Glomerular visceral epithelial cell (primary cell): ENCODE results near the gene SPCS3.
"Not testable (repeated sequence)": the region's sequence is repeated elsewhere in the genome, so short reads cannot be mapped to it uniquely, and the experiment has no call there.

ENCODE experiments used
- DNase-seq: peaks from one replicate; pipeline ENCODE4 v3.0.0-alpha.2; 2016; ENCODE audit errors: extremely low spot score

The SPCS3 gene

DNA sequence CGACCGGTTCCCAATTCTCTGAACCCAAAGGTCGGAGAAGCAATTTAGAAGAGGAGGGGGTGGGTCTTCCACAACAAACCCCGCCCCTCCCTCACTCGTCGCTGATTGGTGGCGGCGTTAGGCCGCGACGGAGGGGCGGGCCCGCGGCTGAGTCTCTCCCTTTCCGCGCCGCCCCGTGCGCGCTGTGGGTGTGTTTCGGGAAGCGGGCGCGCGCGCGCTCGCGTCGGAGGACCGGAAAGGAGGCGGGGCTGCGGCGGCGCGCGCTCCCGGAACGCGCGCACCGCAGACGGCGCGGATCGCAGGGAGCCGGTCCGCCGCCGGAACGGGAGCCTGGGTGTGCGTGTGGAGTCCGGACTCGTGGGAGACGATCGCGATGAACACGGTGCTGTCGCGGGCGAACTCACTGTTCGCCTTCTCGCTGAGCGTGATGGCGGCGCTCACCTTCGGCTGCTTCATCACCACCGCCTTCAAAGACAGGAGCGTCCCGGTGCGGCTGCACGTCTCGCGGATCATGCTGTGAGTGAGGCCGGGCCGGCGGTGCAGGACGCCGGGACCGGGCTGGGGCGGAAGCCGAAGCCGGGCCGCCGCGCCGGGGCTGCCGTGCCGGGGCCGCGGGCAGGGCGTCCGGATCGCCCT, at the start of gene SPCS3:
SPCS3 (plus strand) TSS at position 263 of the 636 bp plus-strand sequence; CDS start at position 374, 111 bp downstream.
- peak; percentile 96 for DNase-seq

DNA sequence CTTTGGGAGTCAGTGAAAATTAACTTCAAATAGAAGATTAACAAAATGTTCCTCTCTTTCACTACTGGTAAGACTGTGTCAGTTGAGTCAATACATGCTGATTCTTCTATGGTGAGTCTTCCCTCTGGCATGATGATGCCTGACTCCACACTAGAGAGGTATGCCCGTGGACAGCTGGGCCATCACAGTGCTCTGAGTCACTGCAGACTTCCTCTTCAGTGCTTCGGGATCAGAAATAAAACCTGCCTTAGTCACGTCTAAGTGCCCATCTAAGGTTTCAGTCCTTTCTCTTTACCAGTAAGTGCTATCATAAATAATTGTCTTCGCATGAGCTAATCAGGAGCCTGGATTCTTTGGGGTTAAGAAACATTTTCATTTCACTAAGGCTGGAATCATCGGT, 49.1 kb upstream of the SPCS3 start:
- peak; percentile 98 for DNase-seq

DNA sequence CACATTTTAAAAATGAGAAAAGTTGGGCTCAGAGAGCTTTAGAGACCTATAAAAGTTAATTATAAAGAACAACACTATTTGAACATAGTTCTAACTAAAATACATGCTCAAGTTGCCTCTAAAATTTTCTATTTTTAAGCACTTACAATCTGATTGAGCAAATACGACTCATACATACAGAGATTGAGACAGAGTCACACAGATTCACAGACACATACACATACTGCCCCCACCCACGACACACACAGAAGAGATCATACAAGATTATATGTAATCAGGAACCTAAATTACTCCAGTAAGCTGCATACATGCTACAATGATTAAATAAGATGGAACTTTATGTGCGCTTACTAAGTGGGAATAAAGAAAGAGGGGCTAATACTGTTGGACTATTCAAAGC, 48.0 kb upstream of the SPCS3 start:
- DNase-seq, result no peak

DNA sequence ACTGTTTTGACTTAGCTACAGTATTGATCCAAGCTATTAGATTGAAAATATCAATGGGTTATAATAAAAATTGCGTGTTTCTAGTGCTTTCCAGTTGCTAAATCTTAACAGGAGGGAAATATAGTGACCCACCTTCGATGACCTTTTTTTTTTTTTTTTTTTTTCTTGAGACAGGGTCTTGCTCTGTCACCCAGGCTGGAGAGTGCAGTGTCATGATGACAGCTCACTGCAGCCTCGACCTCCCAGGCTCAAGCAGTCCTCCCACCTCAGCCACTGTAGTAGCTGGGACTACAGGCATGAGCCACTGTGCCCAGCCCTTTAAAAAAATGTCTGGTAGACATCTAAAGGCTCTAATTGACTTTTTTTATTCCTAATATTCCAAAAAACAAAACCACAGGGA, 47.0 kb upstream of the SPCS3 start:
- no peak for DNase-seq

DNA sequence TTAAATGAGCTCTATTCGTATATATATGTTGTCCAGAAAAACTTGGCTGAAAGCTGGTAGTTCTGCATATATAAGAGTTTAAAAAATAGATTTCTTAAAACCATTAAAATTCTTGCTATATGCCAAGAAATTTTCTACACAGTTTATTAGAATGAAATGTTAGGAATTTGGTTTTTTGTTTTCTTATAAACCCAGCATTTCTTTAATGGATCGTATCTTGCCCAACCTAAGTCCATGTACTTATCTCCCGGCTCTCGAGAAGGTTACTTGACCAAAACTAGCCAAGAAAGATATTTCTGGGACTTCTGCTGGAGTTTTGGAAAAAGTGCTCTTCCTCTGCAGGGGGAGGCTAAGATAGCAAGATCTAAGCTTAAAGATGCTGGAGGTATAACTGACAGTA, 46.0 kb upstream of the SPCS3 start:
- no peak for DNase-seq

DNA sequence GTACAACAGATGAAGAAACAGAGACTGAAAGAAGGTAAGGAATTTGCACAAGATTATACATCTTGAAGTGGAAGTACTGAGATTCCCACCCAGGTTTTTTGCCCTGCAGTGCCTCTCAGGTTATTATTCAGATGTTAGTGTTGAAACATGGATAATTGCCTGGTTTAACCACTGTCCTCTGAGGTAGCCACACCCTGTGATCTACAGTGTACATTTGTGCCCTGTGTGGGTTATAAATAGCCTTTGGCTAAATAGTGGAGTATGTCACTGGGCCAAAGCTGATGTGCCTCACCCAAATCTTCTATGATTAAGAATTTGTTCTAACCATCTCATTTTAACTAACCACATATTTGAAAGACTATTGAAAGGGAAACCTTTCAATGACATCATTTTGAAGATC, 45.3 kb upstream of the SPCS3 start:
- DNase-seq, result peak; percentile 71

DNA sequence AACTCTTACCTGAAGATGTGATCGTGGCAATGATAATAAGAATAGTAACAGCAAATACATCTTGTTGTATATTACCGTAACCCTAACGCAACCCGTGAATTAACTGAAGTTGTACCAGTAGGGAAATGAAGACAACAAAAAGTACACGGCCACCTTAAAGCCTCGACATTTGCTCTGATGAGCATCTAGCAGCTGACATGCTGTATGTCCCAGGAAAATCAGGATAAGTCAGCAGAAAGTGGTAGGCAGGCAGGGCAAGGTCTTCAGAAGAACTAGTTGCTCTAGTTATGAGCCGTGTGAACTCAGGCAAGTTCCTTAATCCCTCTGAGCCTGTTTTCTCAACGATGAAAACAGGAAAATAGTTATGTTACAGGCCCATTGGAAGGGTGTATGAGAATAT, 43.1 kb upstream of the SPCS3 start:
- no peak for DNase-seq

DNA sequence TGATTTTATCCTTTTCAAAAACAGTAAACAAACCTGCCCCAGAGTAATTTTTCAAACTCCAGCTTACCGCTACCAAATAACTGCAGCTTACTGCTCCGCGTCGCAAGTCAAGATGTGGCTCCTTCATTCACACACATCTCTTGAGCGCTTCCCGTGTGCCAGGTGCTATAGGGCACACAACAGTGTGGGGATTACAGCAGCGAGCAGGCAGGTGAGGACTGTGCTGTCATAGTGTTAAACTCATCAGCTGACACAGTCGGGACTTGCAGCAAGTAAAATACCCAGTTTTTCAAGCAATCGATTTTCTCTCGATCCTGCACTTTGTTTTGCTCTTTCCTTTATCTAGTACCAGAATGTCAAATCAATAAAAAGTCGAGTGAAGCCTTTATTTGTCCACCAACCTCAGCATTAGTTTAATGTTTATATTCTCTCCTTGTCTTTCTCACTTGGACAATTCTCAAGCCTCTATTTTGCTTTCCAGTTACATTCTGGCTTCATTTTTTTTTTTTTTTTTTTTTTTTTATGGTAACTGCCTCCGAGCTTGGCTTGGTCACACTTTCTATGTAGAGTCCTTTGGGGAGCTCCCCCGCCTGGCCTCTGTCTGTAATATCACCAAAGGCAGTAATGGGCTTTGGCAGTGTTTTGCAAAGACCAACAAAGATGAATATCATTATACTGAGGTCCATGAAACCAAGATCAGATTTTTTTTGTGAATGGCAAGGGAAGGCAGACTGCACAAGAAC, 42.4 kb upstream of the SPCS3 start:
- DNase-seq, result peak; percentile 66

DNA sequence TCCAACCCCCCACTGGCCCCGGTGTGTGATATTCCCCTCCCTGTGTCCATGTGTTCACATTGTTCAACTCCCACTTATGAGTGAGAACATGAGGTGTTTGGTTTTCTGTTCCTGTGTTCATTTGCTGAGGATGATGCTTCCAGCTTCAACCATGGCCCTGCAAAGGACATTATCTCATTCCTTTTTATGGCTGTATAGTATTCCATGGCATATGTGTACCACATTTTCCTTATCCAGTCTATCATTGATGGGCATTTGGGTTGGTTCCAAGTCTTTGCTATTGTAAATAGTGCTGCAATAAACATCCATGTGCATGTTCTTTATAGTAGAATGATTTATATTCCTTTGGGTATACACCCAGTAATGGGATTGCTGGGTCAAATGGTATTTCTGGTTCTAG, 40.2 kb upstream of the SPCS3 start:
- not testable (repeated sequence) for DNase-seq

DNA sequence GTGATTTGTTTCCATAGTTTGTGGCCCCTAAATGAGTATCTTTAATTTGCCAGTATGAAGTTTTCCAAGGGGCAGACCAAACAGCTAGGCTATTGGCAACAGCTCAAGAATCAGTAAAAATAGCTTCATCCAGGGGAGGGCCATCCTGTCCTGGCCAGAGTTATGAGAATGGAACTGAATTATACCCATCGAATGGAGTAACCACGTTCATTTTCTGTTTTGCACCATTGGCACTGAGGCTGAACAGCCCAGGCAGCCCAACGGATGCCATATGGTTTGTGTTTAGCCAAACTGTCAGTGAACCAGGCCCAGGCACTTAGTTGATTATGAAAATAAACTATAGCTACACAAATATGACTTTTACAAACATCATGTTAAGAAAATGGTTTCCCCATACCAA, 33.0 kb upstream of the SPCS3 start:
- no peak for DNase-seq

DNA sequence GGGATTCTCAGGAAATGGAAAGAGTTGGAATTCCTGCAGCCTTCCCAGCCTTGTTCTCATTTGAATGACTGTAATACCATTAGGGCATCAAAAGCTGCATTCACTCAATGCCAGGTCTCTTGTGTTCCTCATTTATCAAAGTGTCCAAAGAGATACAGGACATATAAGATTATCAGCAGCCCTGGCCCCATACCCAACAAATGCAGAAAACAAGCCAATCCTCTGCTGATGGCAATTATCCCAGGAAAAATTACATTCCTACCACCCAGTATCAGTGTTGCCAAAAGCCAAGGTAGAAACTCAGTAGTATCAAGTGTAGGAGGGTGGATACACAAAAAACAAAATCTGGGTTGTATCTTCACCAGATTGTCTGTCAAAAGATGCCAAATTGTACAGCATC, 32.2 kb upstream of the SPCS3 start:
- no peak for DNase-seq

DNA sequence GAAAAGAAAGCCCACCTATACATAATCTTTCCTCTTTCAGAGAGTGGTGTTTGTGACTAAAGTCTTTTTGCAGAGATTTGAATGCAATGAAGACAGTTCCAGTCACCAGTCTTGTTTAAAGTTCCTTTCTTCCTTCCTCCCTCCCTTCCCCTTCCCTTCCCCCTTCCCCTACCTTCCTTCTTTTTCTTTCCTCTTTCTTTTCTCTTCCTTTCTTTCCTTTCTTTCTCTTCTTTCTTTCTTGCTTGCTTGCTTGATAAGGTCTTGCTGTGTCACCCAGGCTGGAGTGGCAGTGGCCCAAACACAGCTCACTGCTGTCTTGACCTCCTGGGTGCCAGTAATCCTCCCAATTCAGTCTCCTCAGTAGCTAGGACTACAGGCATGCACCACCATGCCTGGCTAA, 31.7 kb upstream of the SPCS3 start:
- no peak for DNase-seq

DNA sequence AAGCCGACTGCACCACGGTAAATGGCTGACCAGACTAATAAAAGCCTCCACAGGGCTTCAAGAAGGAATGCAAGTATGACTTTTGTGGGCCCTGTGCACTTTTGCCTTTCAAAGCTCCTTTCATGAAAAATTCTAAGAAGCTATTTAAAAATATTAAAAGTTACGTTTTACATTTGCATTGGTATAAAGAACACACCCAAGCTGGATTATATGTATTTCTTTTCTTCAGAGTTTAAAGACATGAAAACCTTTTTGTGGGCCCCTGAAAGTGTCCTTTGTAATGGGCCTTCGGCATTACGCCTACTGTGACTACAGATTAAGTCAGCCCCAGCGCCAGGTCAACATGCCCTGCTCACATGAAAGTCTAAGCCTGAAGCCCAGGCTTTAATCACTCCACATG, 30.2 kb upstream of the SPCS3 start:
- no peak for DNase-seq

DNA sequence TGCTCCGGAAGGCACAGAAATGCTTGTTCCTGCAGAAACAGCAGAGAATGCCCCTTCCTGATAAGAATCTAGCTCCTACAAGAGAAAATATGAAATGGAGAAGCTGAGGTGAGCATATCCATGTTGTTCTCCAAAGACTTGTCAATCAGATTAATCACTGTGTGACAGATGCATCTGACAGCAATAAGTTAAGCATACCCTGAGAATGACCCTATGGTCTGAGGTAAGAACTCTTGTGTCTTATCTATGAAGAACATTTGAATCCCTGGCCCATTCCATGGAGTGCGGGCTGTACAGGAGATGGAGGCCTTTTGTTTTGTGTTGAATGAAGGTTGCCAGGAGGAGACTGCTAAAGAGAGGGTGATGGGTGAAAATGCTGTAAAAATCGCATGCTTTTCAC, 29.2 kb upstream of the SPCS3 start:
- no peak for DNase-seq

DNA sequence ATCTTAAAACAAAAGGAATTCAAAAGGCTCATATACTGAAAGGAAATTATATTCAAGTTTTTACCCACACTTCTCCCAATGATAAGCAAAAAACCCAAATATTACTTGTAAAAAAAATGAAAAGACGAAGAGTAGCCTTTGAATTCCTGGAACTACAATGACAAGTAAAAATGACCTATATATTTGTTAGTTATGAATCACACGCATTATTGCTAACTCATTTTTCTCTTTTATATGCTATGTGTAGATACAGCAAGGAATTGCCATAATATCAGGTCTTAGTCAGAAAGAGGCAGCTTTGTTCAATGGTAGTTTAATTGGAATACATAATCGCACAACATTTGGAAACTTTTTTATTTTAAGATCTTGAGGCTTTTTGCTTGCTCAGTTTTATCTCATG, 28.0 kb upstream of the SPCS3 start:
- no peak for DNase-seq

DNA sequence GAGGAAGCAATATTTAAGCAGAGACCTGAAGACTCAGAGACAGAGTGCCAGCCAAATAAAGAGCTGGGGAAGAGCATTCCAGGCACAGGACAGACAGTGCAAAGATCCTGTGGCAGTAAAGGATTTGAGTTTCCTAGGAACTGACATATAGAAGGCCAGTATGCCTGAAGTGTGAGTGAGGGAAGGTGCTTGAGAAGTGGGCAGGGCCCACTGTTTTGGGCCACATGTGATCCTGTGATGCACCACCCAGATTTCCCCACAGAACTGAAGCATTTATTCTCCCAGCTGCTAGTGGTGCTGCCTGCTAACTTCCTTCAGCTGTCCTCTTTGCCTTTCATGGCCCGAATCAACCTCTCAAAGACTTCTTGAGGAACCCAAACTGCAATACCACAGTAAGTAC, 26.8 kb upstream of the SPCS3 start:
- no peak for DNase-seq

DNA sequence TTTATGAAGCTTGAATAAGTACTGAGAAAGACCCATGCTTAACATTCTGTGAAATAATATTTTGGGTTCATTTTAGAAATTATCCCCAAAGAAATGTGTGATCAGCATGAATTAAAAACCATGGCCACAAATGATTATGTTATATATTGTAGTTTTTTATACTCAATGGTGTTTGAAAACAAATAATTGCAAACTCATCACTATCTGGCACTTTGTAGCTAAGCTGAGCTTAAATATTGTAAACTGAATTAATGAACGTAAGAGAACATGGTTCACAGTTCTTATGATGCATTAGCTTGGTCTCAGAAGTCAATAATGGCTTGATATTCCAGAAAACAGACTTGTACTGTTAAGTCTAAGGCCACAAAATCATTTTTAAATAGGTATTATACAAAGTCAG, 26.1 kb upstream of the SPCS3 start:
- DNase-seq, result no peak

DNA sequence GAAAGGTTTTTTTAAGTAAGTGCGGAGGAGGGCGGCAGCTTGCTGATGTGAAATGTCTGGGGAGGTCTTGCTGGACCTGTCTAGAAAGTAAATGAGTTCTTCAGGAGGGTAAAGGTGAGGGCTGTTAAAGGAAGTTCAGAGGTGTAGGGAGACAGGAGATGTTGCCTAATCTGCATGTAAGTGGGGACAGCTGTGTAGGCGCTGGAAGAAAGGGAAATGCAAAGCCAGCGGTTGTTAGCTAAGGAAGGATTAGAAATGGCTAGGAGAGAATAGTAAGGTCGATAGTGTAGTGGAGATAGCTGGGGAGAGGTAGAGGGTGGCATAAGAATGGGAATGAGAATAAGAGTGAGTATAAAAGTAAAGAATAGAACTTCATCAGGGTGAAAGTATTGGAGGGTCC, 23.9 kb upstream of the SPCS3 start:
- DNase-seq, result not testable (repeated sequence)

DNA sequence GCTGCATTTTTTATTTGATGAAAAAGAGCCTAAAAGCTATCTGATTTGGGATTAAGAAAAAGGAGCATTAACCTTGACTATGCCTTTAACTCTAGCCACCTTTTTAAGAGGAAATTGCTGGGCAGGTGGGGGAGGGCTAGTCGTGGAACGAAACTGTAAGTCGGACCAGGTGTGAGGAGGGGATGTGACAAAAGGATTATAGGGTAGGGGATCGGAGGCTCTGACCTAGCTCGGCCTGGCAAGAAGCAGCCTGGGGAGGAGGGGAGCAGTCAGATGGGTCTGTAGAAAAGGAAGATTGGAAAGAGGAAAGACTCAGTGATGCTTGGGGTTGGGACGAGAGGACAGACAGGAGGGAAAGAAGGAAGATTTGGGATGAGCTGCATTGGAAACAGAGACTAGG, 21.1 kb upstream of the SPCS3 start:
- no peak for DNase-seq

DNA sequence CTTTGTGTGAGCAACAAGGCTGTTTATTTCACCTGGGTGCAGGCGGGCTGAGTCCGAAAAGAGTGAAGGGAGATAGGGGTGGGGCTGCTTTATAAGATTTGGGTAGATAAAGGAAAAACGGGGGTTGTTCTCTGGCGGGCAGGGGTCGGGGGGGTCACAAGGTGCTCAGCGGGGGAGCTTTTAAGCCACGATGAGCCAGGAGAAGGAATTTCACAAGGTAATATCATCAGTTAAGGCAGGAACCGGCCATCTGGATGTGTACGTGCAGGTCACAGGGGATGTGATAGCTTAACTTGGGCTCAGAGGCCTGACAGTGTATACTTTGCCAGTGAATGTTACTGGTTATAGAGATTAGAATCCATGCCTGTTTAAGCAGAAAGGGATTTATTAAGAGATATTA, 19.7 kb upstream of the SPCS3 start:
- no peak for DNase-seq

DNA sequence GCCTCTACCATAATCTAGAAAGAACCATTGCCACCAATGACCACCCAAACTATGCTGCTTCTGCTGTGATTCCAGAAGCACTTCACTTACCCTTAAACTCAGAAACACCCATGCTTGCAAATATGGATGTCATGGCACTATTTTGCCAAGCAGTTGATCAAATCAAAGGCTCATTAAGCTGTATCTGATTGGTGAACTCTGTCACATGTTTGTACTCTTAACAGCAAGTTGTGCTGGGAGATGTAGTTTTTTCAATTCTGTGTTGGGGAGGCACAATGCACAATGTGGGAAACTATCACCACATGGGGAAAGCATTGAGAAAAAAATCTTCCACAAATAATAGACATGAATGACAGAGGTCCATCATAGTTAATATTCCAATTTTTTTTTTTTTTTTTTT, 19.2 kb upstream of the SPCS3 start:
- no peak for DNase-seq

DNA sequence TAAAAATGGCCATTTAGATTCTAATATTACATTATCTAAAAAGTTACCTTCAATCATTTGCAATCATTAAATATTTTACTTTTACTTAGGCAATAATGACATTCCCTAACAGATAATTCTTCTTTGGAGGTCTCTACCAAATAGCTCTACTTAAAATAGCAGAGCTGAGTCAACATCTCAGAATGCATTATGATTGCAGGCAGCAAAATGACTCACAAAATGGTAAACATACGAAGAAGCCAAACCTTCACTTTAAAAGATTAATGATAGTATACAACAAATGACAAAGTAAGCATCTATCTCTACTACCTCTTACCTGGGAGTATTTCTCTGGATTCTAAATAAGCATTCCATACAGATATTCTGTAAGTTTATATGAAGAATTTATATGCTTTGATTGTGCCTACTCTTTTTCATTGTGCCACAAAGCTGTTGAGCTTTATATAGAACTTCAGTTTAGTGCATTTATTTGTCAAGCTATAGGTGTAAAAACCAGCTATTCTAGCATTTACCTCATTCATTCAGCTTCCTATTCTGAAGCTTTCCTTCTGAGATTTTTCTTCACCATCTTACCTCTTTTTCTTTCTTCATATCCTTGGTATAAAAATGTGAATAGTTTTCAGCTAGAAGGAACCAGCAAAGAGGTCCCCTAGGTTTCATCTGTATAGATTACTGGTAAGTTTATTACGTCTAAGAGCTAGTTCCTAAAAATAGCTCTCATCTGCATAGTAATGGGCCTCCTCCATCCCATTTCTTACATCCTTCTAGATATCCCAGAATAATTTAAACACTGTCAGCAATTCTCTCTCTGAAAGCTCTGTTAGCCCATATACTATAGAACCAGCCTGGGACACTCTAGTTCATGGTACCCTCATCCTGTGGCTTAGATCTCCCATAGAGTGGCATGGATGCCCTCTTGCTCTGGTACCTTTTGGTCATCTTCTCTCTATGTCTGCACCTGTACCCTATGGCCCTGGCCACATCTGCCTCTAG, 17.2 kb upstream of the SPCS3 start:
- DNase-seq, result peak; percentile 50

DNA sequence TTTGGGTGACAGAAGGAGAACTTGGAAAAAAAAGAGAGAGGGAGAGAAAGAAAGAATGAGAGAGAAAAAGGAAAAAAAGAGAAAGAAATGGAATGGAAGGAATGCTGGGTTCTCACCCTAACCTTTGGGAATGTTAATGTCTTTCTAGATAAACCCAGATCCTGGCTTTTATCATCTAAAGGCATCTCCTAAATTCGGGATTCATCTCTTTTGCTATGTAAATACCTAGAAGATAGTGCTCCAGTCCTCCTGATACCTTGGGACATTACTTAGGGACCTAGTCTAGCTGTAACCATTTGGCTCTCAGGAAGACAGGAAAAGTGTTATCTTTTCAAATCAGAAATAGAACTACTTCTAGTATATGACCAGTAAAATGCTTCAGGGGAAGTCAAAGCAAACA, 15.8 kb upstream of the SPCS3 start:
- no peak for DNase-seq
